Esophagus muscularis mucosa (tissue), 4 donors: ENCODE data around the gene SERPINA12. TPM values are rescaled to one million over a fixed set of nuclear protein-coding genes. Genes with fewer than 3 reads are reported as not detected.

ENCODE experiments used
- DNase-seq: peaks from one replicate; pipeline ENCODE4 v3.0.0-alpha.2; 2017; ENCODE audit errors: extremely low spot score
- H3K27ac ChIP-seq, 4 donors: fragments of 200-600 bp; sonication (generic); replicated peaks in 1 of 4; 1 replicate in 3 of 4; 2 replicates in 1 of 4; pipeline ENCODE4 v1.5.1; 2016 to 2019; ENCODE audit warnings: mild to moderate bottlenecking in 1 of 4
- H3K27me3 ChIP-seq, 4 donors: fragments of 200-600 bp; sonication (generic); one replicate each; pipeline versions ENCODE4 v1.5.1 to v1.6.0; 2016 to 2019
- H3K36me3 ChIP-seq, 4 donors: fragments of 200-600 bp; sonication (generic); one replicate each; pipeline ENCODE4 v1.5.1; 2016 to 2019
- H3K4me1 ChIP-seq, 4 donors: fragments of 200-600 bp; sonication (generic); one replicate each; pipeline ENCODE4 v1.5.1; 2016 to 2019
- H3K4me3 ChIP-seq, 4 donors: fragments of 200-600 bp; sonication (generic); 1 replicate in 2 of 4; 2 replicates in 2 of 4; pipeline ENCODE4 v1.5.1; 2016 to 2019; ENCODE audit warnings: mild to moderate bottlenecking in 4 of 4, moderate library complexity in 1 of 4
- H3K9me3 ChIP-seq, 4 donors: fragments of 200-600 bp; sonication (generic); 1 replicate in 3 of 4; 2 replicates in 1 of 4; pipeline ENCODE4 v1.5.1; 2016 to 2019
- CTCF ChIP-seq, 3 experiments: fragments of 200-600 bp in 2 of 3; fragments of 450-650 bp in 1 of 3; sonication (generic) in 2 of 3; IDR thresholded peaks; one replicate each; pipeline ENCODE4 v1.5.1; 2017 to 2019; ENCODE audit warnings: antibody characterized with exemption in 3 of 3, mild to moderate bottlenecking in 2 of 3, moderate library complexity in 1 of 3
- EP300 ChIP-seq: sonication (generic); formaldehyde crosslinking; IDR thresholded peaks from one replicate; pipeline ENCODE4 v1.6.1; 2017; ENCODE audit warnings: antibody characterized with exemption
- POLR2A ChIP-seq: fragments of 450-650 bp; IDR thresholded peaks from one replicate; pipeline ENCODE4 v1.6.1; 2017; ENCODE audit warnings: antibody characterized with exemption, moderate library complexity, mild to moderate bottlenecking, low read depth
- POLR2AphosphoS5 ChIP-seq, 2 donors: sonication (generic); formaldehyde crosslinking; IDR thresholded peaks; one replicate each; pipeline ENCODE4 v1.6.1; 2017; ENCODE audit warnings: antibody characterized with exemption in 2 of 2
- WGBS: methylation state at CpG from one replicate; pipeline ENCODE4 v1.1.5; 2018; 5-methylcytosine and 5-hydroxymethylcytosine counted together
- intact Hi-C: fragments of 100-400 bp; cut with DNase I; formaldehyde crosslinking; loops from one replicate; pipeline ENCODE4 v1.15.1; 2023
- total RNA-seq, 4 donors: library from RNA; depleted of rRNA; stranded (reverse); fragments of >200 nt; gene quantifications; one replicate each; pipeline versions ENCODE4 v1.1.0 to v1.2.1, GENCODE V29; 2016

The SERPINA12 gene
- not detected for total RNA-seq

- no peak for TF ChIP-seq EP300
- no peak for TF ChIP-seq POLR2A
- no peak for TF ChIP-seq CTCF (IDR thresholded peaks at IDR 0.05)
- TF ChIP-seq POLR2AphosphoS5 (IDR thresholded peaks at IDR 0.05): no peak
- intact Hi-C loops: no loop called here
- H3K36me3 ChIP-seq: no peaks in the 10 kb centered on the region
Observed at GRCh38 chr14:94509356-94509755, at the start of gene SERPINA12. SERPINA12 (minus strand) TSS chr14:94509469; CDS start chr14:94498397, 11,072 bp downstream.

GRCh38 chr14:94558842-94559241, 49.6 kb upstream of the SERPINA12 start:
- no peaks in the 10 kb centered on the region for H3K4me1 ChIP-seq
- peaks cover 0 to 6% (median 0%) of the 10 kb centered on the region in 4 donors for H3K27me3 ChIP-seq
- TF ChIP-seq POLR2AphosphoS5 (IDR thresholded peaks at IDR 0.05): no peak
- no peak for TF ChIP-seq EP300
- no peak for TF ChIP-seq POLR2A
- no peak for TF ChIP-seq CTCF (IDR thresholded peaks at IDR 0.05)
- no peak overlapping the region for H3K4me3 ChIP-seq
- no peaks in the 10 kb centered on the region for H3K36me3 ChIP-seq
- H3K9me3 ChIP-seq: peaks cover 0 to 19% (median 13%) of the 10 kb centered on the region in 4 donors
- H3K27ac ChIP-seq: no peak overlapping the region
- 73% methylated on average over 2 of the region's 2 CpGs for WGBS
- DNase-seq: no peak
- intact Hi-C loops: no loop called here

More at GRCh38 chr14:94509356-94509755, at the start of gene SERPINA12:
- 68% methylated on average over 3 of the region's 3 CpGs for WGBS
- H3K9me3 ChIP-seq: no peaks in the 10 kb centered on the region
- DNase-seq: no peak
- no peak within 1 kb of the TSS for H3K4me3 ChIP-seq
- no peaks in the 10 kb centered on the region for H3K4me1 ChIP-seq
- H3K27me3 ChIP-seq: peaks cover 0 to 13% (median 0%) of the 10 kb centered on the region in 4 donors
- H3K27ac ChIP-seq: no peak within 1 kb of the TSS

GRCh38 chr14:94557327-94557726, 48.1 kb upstream of the SERPINA12 start:
- H3K27me3 ChIP-seq: peaks cover 0 to 6% (median 0%) of the 10 kb centered on the region in 4 donors
- DNase-seq: no peak
- no peak overlapping the region for H3K27ac ChIP-seq
- TF ChIP-seq POLR2A (no peak), CTCF (IDR thresholded peaks at IDR 0.05) (no peak), POLR2AphosphoS5 (IDR thresholded peaks at IDR 0.05) (no peak), EP300 (no peak)
- WGBS: 100% methylated on average over 1 of the region's 1 CpG
- peaks cover 0 to 20% (median 13%) of the 10 kb centered on the region in 4 donors for H3K9me3 ChIP-seq
- no peak overlapping the region for H3K4me3 ChIP-seq
- intact Hi-C loops: no loop called here
- no peaks in the 10 kb centered on the region for H3K4me1 ChIP-seq
- no peaks in the 10 kb centered on the region for H3K36me3 ChIP-seq

GRCh38 chr14:94555991-94556390, 46.7 kb upstream of the SERPINA12 start:
- peaks cover 0 to 20% (median 13%) of the 10 kb centered on the region in 4 donors for H3K9me3 ChIP-seq
- TF ChIP-seq POLR2AphosphoS5 (IDR thresholded peaks at IDR 0.05): no peak
- no peak for TF ChIP-seq CTCF (IDR thresholded peaks at IDR 0.05)
- TF ChIP-seq EP300: no peak
- no peak for TF ChIP-seq POLR2A
- H3K4me3 ChIP-seq: no peak overlapping the region
- no peaks in the 10 kb centered on the region for H3K4me1 ChIP-seq
- no peaks in the 10 kb centered on the region for H3K36me3 ChIP-seq
- DNase-seq: no peak
- no peak overlapping the region for H3K27ac ChIP-seq
- peaks cover 0 to 6% (median 0%) of the 10 kb centered on the region in 4 donors for H3K27me3 ChIP-seq
- WGBS: 91% methylated on average over 9 of the region's 9 CpGs
- intact Hi-C loops: no loop called here

- DNase-seq: no peak
- TF ChIP-seq EP300 (no peak), POLR2A (no peak), POLR2AphosphoS5 (IDR thresholded peaks at IDR 0.05) (no peak), CTCF (IDR thresholded peaks at IDR 0.05) (no peak)
- H3K36me3 ChIP-seq: no peaks in the 10 kb centered on the region
- peaks cover 0 to 40% (median 1%) of the 10 kb centered on the region in 4 donors for H3K27me3 ChIP-seq
- no peaks in the 10 kb centered on the region for H3K4me1 ChIP-seq
- H3K9me3 ChIP-seq: peaks cover 0 to 16% (median 15%) of the 10 kb centered on the region in 4 donors
- H3K27ac ChIP-seq: no peak overlapping the region
- no peak overlapping the region for H3K4me3 ChIP-seq
- intact Hi-C loops: no loop called here
- WGBS: 75% methylated on average over 6 of the region's 8 CpGs
Observed at GRCh38 chr14:94550041-94550440, 40.8 kb upstream of the SERPINA12 start.
